Neural progenitor cell (in vitro differentiated cells): ENCODE measurements around the gene MAP2. TPM values are rescaled to one million over a fixed set of nuclear protein-coding genes. Genes with fewer than 3 reads are reported as not detected.

Experiments used
- DNase-seq: peaks from one replicate; pipeline ENCODE4 v3.0.0-alpha.2; 2016; ENCODE audit warnings: low spot score
- H2AFZ ChIP-seq: fragments of 200-600 bp; sonication (generic); replicated peaks from 2 replicates; pipeline ENCODE4 v1.6.1; 2016; ENCODE audit warnings: antibody characterized with exemption
- H3F3A ChIP-seq: fragments of 200-600 bp; sonication (generic); 2 replicates; pipeline ENCODE4 v1.6.1; 2016; ENCODE audit warnings: antibody characterized with exemption, low read depth
- H3K27ac ChIP-seq: fragments of 200-600 bp; sonication (generic); 2 replicates; pipeline ENCODE4 v1.5.1; 2016; ENCODE audit warnings: mild to moderate bottlenecking
- H3K27me3 ChIP-seq: fragments of 200-600 bp; sonication (generic); 2 replicates; pipeline ENCODE4 v1.6.1; 2016; ENCODE audit warnings: mild to moderate bottlenecking, moderate library complexity
- H3K36me3 ChIP-seq: fragments of 200-600 bp; sonication (generic); 2 replicates; pipeline ENCODE4 v1.5.1; 2016
- H3K4me1 ChIP-seq: fragments of 200-600 bp; sonication (generic); 2 replicates; pipeline ENCODE4 v1.6.1; 2016; ENCODE audit warnings: mixed run types
- H3K4me2 ChIP-seq: fragments of 200-600 bp; sonication (generic); 2 replicates; pipeline ENCODE4 v1.6.1; 2016
- H3K4me3 ChIP-seq: fragments of 200-600 bp; sonication (generic); 2 replicates; pipeline ENCODE4 v1.5.1; 2016
- H3K79me2 ChIP-seq: fragments of 200-600 bp; sonication (generic); 2 replicates; pipeline ENCODE4 v1.6.1; 2016; ENCODE audit warnings: low read depth
- H3K9ac ChIP-seq: fragments of 200-600 bp; sonication (generic); 2 replicates; pipeline ENCODE4 v1.6.1; 2016
- H3K9me3 ChIP-seq: fragments of 200-600 bp; sonication (generic); 2 replicates; pipeline ENCODE4 v1.5.1; 2016; ENCODE audit warnings: low read depth
- H4K20me1 ChIP-seq: fragments of 200-600 bp; sonication (generic); 2 replicates; pipeline ENCODE4 v1.6.1; 2016; ENCODE audit warnings: low read depth
- H3K27ac Mint-ChIP-seq: 3 replicates; pipeline ENCODE4 v1.8.0; 2021; ENCODE audit warnings: mixed read lengths
- H3K27me3 Mint-ChIP-seq: 2 replicates; pipeline ENCODE4 v1.8.0; 2022; ENCODE audit warnings: low read depth, mild to moderate bottlenecking, inconsistent platforms, moderate library complexity, mixed read lengths; ENCODE audit not compliant: insufficient read depth
- H3K36me3 Mint-ChIP-seq: 3 replicates; pipeline ENCODE4 v1.8.0; 2021; ENCODE audit warnings: mixed read lengths
- H3K4me1 Mint-ChIP-seq: 3 replicates; pipeline ENCODE4 v1.8.0; 2021; ENCODE audit warnings: mixed read lengths
- H3K4me3 Mint-ChIP-seq: 3 replicates; pipeline ENCODE4 v1.8.0; 2021; ENCODE audit warnings: mild to moderate bottlenecking, moderate library complexity, mixed read lengths
- H3K9me3 Mint-ChIP-seq: 3 replicates; pipeline ENCODE4 v1.8.0; 2020; ENCODE audit warnings: mixed read lengths
- CTCF ChIP-seq: fragments of 200-600 bp; sonication (generic); IDR thresholded peaks from 2 replicates; pipeline ENCODE4 v1.5.1; 2017; ENCODE audit warnings: antibody characterized with exemption, mild to moderate bottlenecking
- EZH2 ChIP-seq: fragments of 200-600 bp; sonication (generic); IDR thresholded peaks from 2 replicates; pipeline ENCODE4 v1.6.1; 2017; ENCODE audit warnings: antibody characterized with exemption, mild to moderate bottlenecking, moderate library complexity
- EZH2phosphoT487 ChIP-seq: fragments of 200-600 bp; sonication (generic); IDR thresholded peaks from 2 replicates; pipeline ENCODE4 v1.6.1; 2017; ENCODE audit warnings: antibody characterized with exemption
- total RNA-seq: library from RNA; depleted of rRNA; stranded (reverse); fragments of >200 nt; gene quantifications from 2 replicates; pipeline ENCODE4 v1.2.3, GENCODE V29; 2015; ENCODE audit warnings: low replicate concordance

MAP2 gene
- total RNA-seq, 1 donor from 2014 or later, result 102 TPM

- no peaks in the 10 kb centered on the region for H3K27me3 ChIP-seq
- no peak for DNase-seq
- Mint-ChIP-seq H3K27me3 (no peaks in the 10 kb centered on the region), H3K27ac (peak overlapping the region; percentile 80), H3K36me3 (no peaks in the 10 kb centered on the region), H3K4me3 (no peak overlapping the region), H3K9me3 (no peaks in the 10 kb centered on the region), H3K4me1 (peaks cover 59% of the 10 kb centered on the region)
- H3K9ac ChIP-seq, result no peak overlapping the region
- no peaks in the 10 kb centered on the region for H3K9me3 ChIP-seq
- H3K36me3 ChIP-seq, result no peaks in the 10 kb centered on the region
- peaks cover 6% of the 10 kb centered on the region for H3K4me1 ChIP-seq
- H3K4me2 ChIP-seq, result no peak overlapping the region
- H3K4me3 ChIP-seq, result no peak overlapping the region
- no peaks in the 10 kb centered on the region for H3F3A ChIP-seq
- no peak overlapping the region for H2AFZ ChIP-seq
- H4K20me1 ChIP-seq, result no peaks in the 10 kb centered on the region
- H3K79me2 ChIP-seq, result no peaks in the 10 kb centered on the region
- H3K27ac ChIP-seq, result no peak overlapping the region
- no peak for TF ChIP-seq EZH2phosphoT487
- TF ChIP-seq CTCF, result no peak
- no peak for TF ChIP-seq EZH2
Measured at GRCh38 chr2:209395652-209396051, 28.2 kb upstream of the MAP2 start.

- H3F3A ChIP-seq, result no peaks in the 10 kb centered on the region
- TF ChIP-seq EZH2phosphoT487 (no peak), EZH2 (no peak), CTCF (no peak)
- H3K9me3 Mint-ChIP-seq, result no peaks in the 10 kb centered on the region
- H3K4me1 Mint-ChIP-seq, result peaks cover 61% of the 10 kb centered on the region
- no peak overlapping the region for H3K27ac ChIP-seq
- no peaks in the 10 kb centered on the region for H3K27me3 Mint-ChIP-seq
- no peaks in the 10 kb centered on the region for H3K9me3 ChIP-seq
- no peak for DNase-seq
- H3K27me3 ChIP-seq, result no peaks in the 10 kb centered on the region
- H3K4me1 ChIP-seq, result no peaks in the 10 kb centered on the region
- H3K4me3 Mint-ChIP-seq, result peak overlapping the region; percentile 9
- H4K20me1 ChIP-seq, result no peaks in the 10 kb centered on the region
- H3K27ac Mint-ChIP-seq, result peak overlapping the region; percentile 98
- no peak overlapping the region for H3K4me3 ChIP-seq
- no peaks in the 10 kb centered on the region for H3K79me2 ChIP-seq
- no peak overlapping the region for H2AFZ ChIP-seq
- H3K36me3 Mint-ChIP-seq, result no peaks in the 10 kb centered on the region
- H3K36me3 ChIP-seq, result no peaks in the 10 kb centered on the region
- no peak overlapping the region for H3K4me2 ChIP-seq
- H3K9ac ChIP-seq, result no peak overlapping the region
Measured at GRCh38 chr2:209398463-209398862, 25.4 kb upstream of the MAP2 start.

GRCh38 chr2:209401788-209402187 lies 22.1 kb upstream of the MAP2 start:
- Histone ChIP-seq H3K4me1 (no peaks in the 10 kb centered on the region), H3K9ac (no peak overlapping the region), H3F3A (no peaks in the 10 kb centered on the region), H3K4me2 (no peak overlapping the region), H3K79me2 (no peaks in the 10 kb centered on the region), H3K36me3 (no peaks in the 10 kb centered on the region), H3K27me3 (no peaks in the 10 kb centered on the region), H4K20me1 (no peaks in the 10 kb centered on the region), H3K9me3 (no peaks in the 10 kb centered on the region), H2AFZ (peak overlapping the region; percentile 26), H3K27ac (no peak overlapping the region), H3K4me3 (no peak overlapping the region)
- H3K4me3 Mint-ChIP-seq, result no peak overlapping the region
- peaks cover 4% of the 10 kb centered on the region for H3K9me3 Mint-ChIP-seq
- DNase-seq, result no peak
- TF ChIP-seq EZH2 (no peak), CTCF (no peak), EZH2phosphoT487 (no peak)
- peak overlapping the region; percentile 24 for H3K27ac Mint-ChIP-seq
- H3K36me3 Mint-ChIP-seq, result no peaks in the 10 kb centered on the region
- H3K4me1 Mint-ChIP-seq, result peaks cover 50% of the 10 kb centered on the region
- no peaks in the 10 kb centered on the region for H3K27me3 Mint-ChIP-seq
